Right lobe of liver (tissue), 6 donors: ENCODE data around the gene FEM1B. TPM values are rescaled to one million over a fixed set of nuclear protein-coding genes. Genes with fewer than 3 reads are reported as not detected.
A peak's percentile ranks its signal among the peaks of the same experiment; 100 is the strongest.

Experiments
- ATAC-seq, 4 donors: fragments of 200-7000 bp; cut with Tn5 transposase; one replicate each; pipeline ENCODE4 v1.9.1; 2020; ENCODE audit warnings: mild to moderate bottlenecking in 4 of 4, moderate library complexity in 4 of 4
- DNase-seq, 3 donors: peaks; one replicate each; pipeline ENCODE4 v3.0.0-alpha.2; 2020
- H3K27ac ChIP-seq, 3 donors: fragments of 200-600 bp; one replicate each; pipeline ENCODE4 v1.8.0; 2022
- H3K27me3 ChIP-seq, 2 donors: fragments of 200-600 bp; one replicate each; pipeline ENCODE4 v1.8.0; 2022
- H3K36me3 ChIP-seq, 4 donors: fragments of 200-600 bp; sonication (generic) in 1 of 4; one replicate each; pipeline versions ENCODE4 v1.5.1 to v1.8.0; 2017 to 2022; ENCODE audit warnings: control low read depth in 1 of 4
- H3K4me1 ChIP-seq, 4 donors: fragments of 200-600 bp; sonication (generic) in 1 of 4; one replicate each; pipeline versions ENCODE4 v1.5.1 to v1.8.0; 2017 to 2022; ENCODE audit warnings: control low read depth in 1 of 4
- H3K4me3 ChIP-seq, 3 donors: fragments of 200-600 bp; one replicate each; pipeline ENCODE4 v1.8.0; 2022
- H3K9me3 ChIP-seq, 4 donors: fragments of 200-600 bp; sonication (generic) in 1 of 4; one replicate each; pipeline versions ENCODE4 v1.5.1 to v1.8.0; 2017 to 2022; ENCODE audit warnings: control low read depth in 1 of 4
- POLR2A ChIP-seq: fragments of 450-650 bp; IDR thresholded peaks from one replicate; pipeline ENCODE4 v1.6.1; 2017; ENCODE audit warnings: antibody characterized with exemption, mild to moderate bottlenecking
- WGBS: methylation state at CpG from one replicate; pipeline ENCODE4 v1.1.6; 2018; ENCODE audit warnings: low coverage, low lambda C conversion rate; ENCODE audit not compliant: insufficient coverage; ENCODE audit errors: missing lambda C conversion rate; 5-methylcytosine and 5-hydroxymethylcytosine counted together
- intact Hi-C, 2 donors: fragments of 100-400 bp; cut with DNase I; formaldehyde crosslinking; loops; one replicate each; pipeline versions ENCODE4 v1.11.2 to v1.14.1; 2022
- total RNA-seq, 6 experiments: library from RNA; depleted of rRNA in 2 of 6; stranded (reverse); fragments of >200 nt in 2 of 6; fragmentation: NEBNext Ultra II Directional in 3 of 6; extraction: Animal tissue kit (Norgen Biotek cat#: 25700) in 3 of 6; gene quantifications; one replicate each; pipeline versions ENCODE4 v1.1.0 to v1.2.4, GENCODE V29; 2016 to 2023
- TF ChIP-seq, protein P1 (sequence below), 4 donors: fragments of 200-600 bp in 3 of 4; fragments of 450-650 bp in 1 of 4; IDR thresholded peaks; one replicate each; pipeline versions ENCODE4 v1.5.1 to v1.8.0; 2016 to 2022; ENCODE audit warnings: antibody characterized with exemption in 4 of 4, mild to moderate bottlenecking in 2 of 4
- donor health status: DM: no; HTN: yes; CAD: no.
- donor health status: DM: no; HTN: no; CAD: no.
- donor health status: DM: no; HTN: no; CAD: no.
- donor health status: DM: no; HTN: yes; CAD: no.
- donor health status: DM: no; HTN: yes; CAD: no.

The FEM1B gene
- total RNA-seq, 6 experiments from 2014 or later = 17.7 to 28.3 (median 23.1) TPM

DNA sequence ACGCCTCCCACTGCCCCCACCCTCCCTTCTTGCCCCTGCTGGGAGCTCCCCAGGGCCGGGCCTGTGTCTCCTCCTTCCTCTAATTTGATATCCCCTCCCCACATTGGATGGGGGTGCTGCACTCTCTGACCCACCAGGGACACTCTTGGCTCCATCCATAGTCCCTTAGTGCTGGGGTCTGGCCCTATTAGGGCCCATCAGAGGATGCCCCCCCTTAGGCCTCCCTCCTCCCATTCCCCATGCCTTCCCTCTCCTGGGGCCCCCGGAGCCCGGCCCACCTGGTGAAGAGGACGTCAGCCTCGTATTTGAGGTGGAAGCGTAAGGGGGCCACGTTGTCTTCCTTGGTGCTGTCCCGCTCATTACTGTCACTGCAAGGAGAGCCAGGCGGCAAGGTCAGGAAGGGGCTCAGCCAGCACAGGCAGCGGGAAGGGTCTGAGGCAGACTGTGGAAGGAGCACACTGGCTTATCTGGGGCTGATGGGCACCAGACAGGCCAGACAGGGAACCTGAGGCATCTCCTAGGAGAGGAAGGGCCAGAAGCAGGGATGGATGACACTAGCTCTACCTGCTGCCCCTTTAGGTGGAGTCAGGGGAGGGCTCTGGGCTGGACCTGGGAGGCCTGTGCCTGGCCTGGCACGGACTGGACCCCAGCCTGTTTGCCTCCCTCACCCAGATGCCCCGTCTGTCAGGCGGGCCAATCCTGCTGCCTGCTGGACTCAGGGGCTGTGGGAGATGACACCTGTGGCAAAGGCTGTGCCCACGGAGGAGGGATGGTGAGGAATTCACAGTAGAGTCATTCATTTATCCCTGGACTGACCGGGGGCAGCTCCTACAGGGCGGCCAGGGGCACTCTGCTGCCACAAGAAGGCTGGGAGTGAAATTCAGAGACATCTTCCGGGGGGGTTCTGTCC is 36.2 kb downstream of the FEM1B start:
- H3K27ac ChIP-seq = no peak overlapping the region
- 57% methylated on average over 10 of the region's 18 CpGs for WGBS
- no peaks in the 10 kb centered on the region for H3K9me3 ChIP-seq
- ATAC-seq (no peak), DNase-seq (peak in 1 of 3 donors; percentile 36)
- no peaks in the 10 kb centered on the region for H3K36me3 ChIP-seq
- no peak overlapping the region for H3K4me3 ChIP-seq
- TF ChIP-seq POLR2A = no peak
- TF ChIP-seq, protein P1, sequence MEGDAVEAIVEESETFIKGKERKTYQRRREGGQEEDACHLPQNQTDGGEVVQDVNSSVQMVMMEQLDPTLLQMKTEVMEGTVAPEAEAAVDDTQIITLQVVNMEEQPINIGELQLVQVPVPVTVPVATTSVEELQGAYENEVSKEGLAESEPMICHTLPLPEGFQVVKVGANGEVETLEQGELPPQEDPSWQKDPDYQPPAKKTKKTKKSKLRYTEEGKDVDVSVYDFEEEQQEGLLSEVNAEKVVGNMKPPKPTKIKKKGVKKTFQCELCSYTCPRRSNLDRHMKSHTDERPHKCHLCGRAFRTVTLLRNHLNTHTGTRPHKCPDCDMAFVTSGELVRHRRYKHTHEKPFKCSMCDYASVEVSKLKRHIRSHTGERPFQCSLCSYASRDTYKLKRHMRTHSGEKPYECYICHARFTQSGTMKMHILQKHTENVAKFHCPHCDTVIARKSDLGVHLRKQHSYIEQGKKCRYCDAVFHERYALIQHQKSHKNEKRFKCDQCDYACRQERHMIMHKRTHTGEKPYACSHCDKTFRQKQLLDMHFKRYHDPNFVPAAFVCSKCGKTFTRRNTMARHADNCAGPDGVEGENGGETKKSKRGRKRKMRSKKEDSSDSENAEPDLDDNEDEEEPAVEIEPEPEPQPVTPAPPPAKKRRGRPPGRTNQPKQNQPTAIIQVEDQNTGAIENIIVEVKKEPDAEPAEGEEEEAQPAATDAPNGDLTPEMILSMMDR (IDR thresholded peaks at IDR 0.05) = no peak
- H3K4me1 ChIP-seq = peaks cover 0 to 8% (median 3%) of the 10 kb centered on the region in 4 donors
- H3K27me3 ChIP-seq = no peaks in the 10 kb centered on the region
- intact Hi-C loops = loop anchor here in 1 of 2 donors (10.0 kb wide), 1 partner anchor 71 kb away; no protein-coding TSS in a partner anchor

GRCh38 chr15:68314563-68314962 is 37.0 kb downstream of the FEM1B start:
- Histone ChIP-seq H3K27ac (no peak overlapping the region), H3K4me3 (no peak overlapping the region), H3K4me1 (peaks cover 0 to 8% (median 3%) of the 10 kb centered on the region in 4 donors), H3K36me3 (no peaks in the 10 kb centered on the region), H3K9me3 (no peaks in the 10 kb centered on the region), H3K27me3 (no peaks in the 10 kb centered on the region)
- ATAC-seq = no peak
- WGBS = 65% methylated on average over 8 of the region's 11 CpGs
- DNase-seq = peak in 1 of 3 donors; percentile 26
- intact Hi-C loops = loop anchor here in 1 of 2 donors (10.0 kb wide), 1 partner anchor 70 kb away; no protein-coding TSS in a partner anchor
- TF ChIP-seq POLR2A = no peak
- TF ChIP-seq, protein P1 (IDR thresholded peaks at IDR 0.05) = no peak

DNA sequence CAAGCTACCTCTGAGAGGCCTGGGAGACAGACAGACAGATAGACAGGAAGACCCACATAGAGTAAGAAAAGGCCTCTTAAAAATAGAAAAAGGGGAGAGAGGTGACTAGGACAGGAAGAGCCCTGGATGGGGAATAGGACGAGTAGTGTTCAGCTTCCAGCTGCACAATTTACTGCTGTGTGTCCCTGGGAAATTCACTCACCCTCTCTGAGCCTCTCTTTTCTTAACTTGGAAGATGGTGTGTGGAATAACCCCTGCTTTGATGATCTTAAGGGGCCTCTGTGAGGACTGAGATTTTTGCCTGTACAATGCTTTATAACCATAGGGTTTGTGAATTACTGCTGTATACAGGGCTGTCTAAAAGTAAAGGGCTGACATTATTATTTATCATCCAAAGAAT is 37.5 kb downstream of the FEM1B start:
- no peak overlapping the region for H3K27ac ChIP-seq
- no peaks in the 10 kb centered on the region for H3K36me3 ChIP-seq
- H3K27me3 ChIP-seq = no peaks in the 10 kb centered on the region
- ATAC-seq = no peak
- WGBS = 73% methylated on average over 1 of the region's 1 CpG
- intact Hi-C loops = loop anchor here in 1 of 2 donors (10.0 kb wide), 1 partner anchor 70 kb away; no protein-coding TSS in a partner anchor
- peaks cover 0 to 6% (median 1%) of the 10 kb centered on the region in 4 donors for H3K4me1 ChIP-seq
- no peak for DNase-seq
- TF ChIP-seq POLR2A = no peak
- TF ChIP-seq, protein P1 (IDR thresholded peaks at IDR 0.05) = no peak
- no peak overlapping the region for H3K4me3 ChIP-seq
- H3K9me3 ChIP-seq = no peaks in the 10 kb centered on the region

DNA sequence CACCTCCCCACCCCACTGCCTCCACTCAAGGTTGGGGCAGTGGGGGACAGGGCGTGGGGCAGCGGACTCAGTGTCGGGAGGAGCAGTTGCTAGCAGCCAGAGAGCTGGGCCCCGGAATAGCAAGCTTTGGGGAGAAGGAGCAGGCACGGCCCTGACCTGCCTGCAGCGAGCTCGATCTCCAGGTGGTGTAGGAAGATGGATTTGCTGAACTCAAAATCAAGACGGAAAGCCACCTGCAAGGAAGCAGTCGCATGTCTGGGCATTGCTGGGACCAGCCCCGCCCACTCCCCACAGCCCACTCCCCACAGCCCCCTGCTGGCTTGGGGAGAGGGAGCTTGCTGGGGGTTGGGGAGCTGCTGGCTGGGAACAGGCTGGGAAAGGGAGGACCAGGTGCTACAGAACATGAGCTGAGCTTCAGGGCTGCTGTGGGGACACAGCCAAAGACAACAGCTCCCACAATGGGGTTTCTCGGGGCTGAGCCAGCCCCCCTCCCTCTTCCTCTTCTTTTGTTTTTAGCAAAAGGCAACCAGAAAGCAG is 38.0 kb downstream of the FEM1B start:
- DNase-seq (peak in 1 of 3 donors; percentile 33), ATAC-seq (no peak)
- Histone ChIP-seq H3K27ac (no peak overlapping the region), H3K9me3 (no peaks in the 10 kb centered on the region), H3K27me3 (no peaks in the 10 kb centered on the region), H3K4me1 (peaks cover 0 to under 1% (median 0%) of the 10 kb centered on the region in 4 donors), H3K36me3 (no peaks in the 10 kb centered on the region), H3K4me3 (no peak overlapping the region)
- intact Hi-C loops = loop anchor here in 1 of 2 donors (10.0 kb wide), 1 partner anchor 69 kb away; no protein-coding TSS in a partner anchor
- TF ChIP-seq POLR2A = no peak
- TF ChIP-seq, protein P1 (IDR thresholded peaks at IDR 0.05) = no peak
- WGBS = 47% methylated on average over 2 of the region's 11 CpGs
